HEK293T (cell line): ENCODE data around the gene ARHGAP26.
A peak's percentile ranks its signal among the peaks of the same experiment; 100 is the strongest.

Experiments used
- CTCF ChIA-PET: fragments of 350-600 bp; formaldehyde crosslinking; extraction: SDS; loops from one replicate; lab custom pipeline; 2021; ENCODE audit warnings: antibody characterized with exemption, inconsistent platforms; lab: Yijun Ruan, JAX
- POLR2A ChIA-PET: fragments of 350-600 bp; formaldehyde crosslinking; extraction: SDS; loops from one replicate; lab custom pipeline; 2020; ENCODE audit warnings: antibody characterized with exemption, inconsistent platforms; lab: Yijun Ruan, JAX
- DNase-seq: peaks from one replicate; pipeline ENCODE4 v3.0.0; 2012; ENCODE audit warnings: mixed read lengths; ENCODE audit errors: extremely low spot score
- ARNT ChIP-seq: fragments of 450-650 bp; IDR thresholded peaks from 2 replicates; pipeline ENCODE4 v1.6.1; 2017; ENCODE audit warnings: mild to moderate bottlenecking
- BHLHE40 ChIP-seq: fragments of 450-650 bp; IDR thresholded peaks from 2 replicates; pipeline ENCODE4 v1.6.1; 2016; ENCODE audit warnings: mild to moderate bottlenecking, moderate library complexity, borderline replicate concordance
- CTBP1 ChIP-seq: fragments of 450-650 bp; IDR thresholded peaks from 2 replicates; pipeline ENCODE4 v1.6.1; 2016; ENCODE audit warnings: borderline replicate concordance
- ELF4 ChIP-seq: fragments of 450-650 bp; IDR thresholded peaks from 2 replicates; pipeline ENCODE4 v1.6.1; 2017; ENCODE audit warnings: antibody characterized with exemption
- FOXA1 ChIP-seq: fragments of 450-650 bp; IDR thresholded peaks from 2 replicates; pipeline ENCODE4 v1.6.1; 2016; ENCODE audit warnings: mild to moderate bottlenecking
- FOXK2 ChIP-seq: fragments of 450-650 bp; IDR thresholded peaks from 2 replicates; pipeline ENCODE4 v1.6.1; 2016; ENCODE audit warnings: mild to moderate bottlenecking
- FOXM1 ChIP-seq: fragments of 450-650 bp; IDR thresholded peaks from 2 replicates; pipeline ENCODE4 v1.6.1; 2017; ENCODE audit warnings: mild to moderate bottlenecking, borderline replicate concordance
- HDGF ChIP-seq: fragments of 450-650 bp; IDR thresholded peaks from 2 replicates; pipeline ENCODE4 v1.6.1; 2017; ENCODE audit warnings: antibody characterized with exemption, borderline replicate concordance
- L3MBTL2 ChIP-seq: fragments of 450-650 bp; conservative IDR thresholded peaks from 2 replicates; pipeline ENCODE4 v1.6.1; 2016; ENCODE audit warnings: mild to moderate bottlenecking
- LEF1 ChIP-seq: fragments of 450-650 bp; IDR thresholded peaks from 2 replicates; pipeline ENCODE4 v1.6.1; 2017; ENCODE audit warnings: mild to moderate bottlenecking, borderline replicate concordance
- NFRKB ChIP-seq: fragments of 450-650 bp; IDR thresholded peaks from 2 replicates; pipeline ENCODE4 v1.6.1; 2016; ENCODE audit warnings: mild to moderate bottlenecking, moderate library complexity
- SP1 ChIP-seq: fragments of 450-650 bp; IDR thresholded peaks from 2 replicates; pipeline ENCODE4 v1.6.1; 2017
- SUZ12 ChIP-seq: fragments of 450-650 bp; IDR thresholded peaks from 2 replicates; pipeline ENCODE4 v1.6.1; 2016; ENCODE audit warnings: mild to moderate bottlenecking
- TARDBP ChIP-seq: fragments of 450-650 bp; IDR thresholded peaks from 2 replicates; pipeline ENCODE4 v1.6.1; 2016
- ZNF384 ChIP-seq: fragments of 450-650 bp; IDR thresholded peaks from 2 replicates; pipeline ENCODE4 v1.6.1; 2016
- TF ChIP-seq, protein P1 (sequence below): fragments of 450-650 bp; IDR thresholded peaks from 2 replicates; pipeline ENCODE4 v1.6.1; 2016

Gene ARHGAP26

DNA sequence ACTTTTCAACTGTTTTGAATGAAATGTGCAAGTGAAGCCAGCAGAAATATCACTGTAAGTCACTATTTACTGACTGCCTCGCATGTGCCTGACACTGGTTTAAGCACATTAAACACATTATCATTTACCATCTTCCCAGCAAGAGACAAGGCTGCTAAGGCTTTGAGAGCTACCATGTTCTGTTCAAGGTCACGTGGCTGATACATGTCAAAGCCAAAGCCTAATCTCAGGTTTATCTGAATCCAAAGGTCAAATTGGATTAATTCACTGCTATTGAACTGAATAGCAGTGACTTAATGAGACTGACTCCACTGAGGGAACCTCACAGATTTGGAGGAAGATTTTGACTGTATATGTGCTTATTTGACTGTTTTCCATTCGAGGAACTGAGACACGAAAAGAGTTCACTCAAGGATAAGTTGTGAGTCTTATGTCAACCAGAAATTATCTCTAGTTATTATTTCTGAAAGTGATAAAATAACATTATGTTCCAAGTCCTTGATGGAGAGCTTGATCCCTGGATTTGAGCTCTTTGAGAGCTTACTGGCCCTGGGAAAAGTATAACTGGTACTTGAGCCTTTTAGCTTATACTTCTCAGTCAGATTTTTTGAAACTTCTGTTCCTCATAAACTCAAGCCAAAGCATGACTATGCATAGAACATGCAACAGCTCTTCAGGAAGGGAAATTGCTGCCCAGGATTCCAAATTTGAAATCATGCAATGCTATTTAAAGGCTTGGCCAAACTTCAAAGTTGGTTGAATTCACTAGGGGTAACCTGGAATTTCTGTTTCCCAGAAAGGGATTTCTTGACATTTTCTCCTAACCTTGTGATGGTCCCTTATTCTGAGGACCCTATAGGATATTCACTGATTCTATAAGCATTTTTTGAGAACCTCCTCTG is 23.4 kb upstream of the ARHGAP26 start:
- POLR2A ChIA-PET, result no interaction called here
- CTCF ChIA-PET, result interaction anchor here (0.9 to 5.0 kb wide), 9 partner anchors 8 to 133 kb away, joined by 3 to 51 read pairs (median 10); no protein-coding TSS in a partner anchor
- no peak for TF ChIP-seq LEF1
- no peak for TF ChIP-seq TARDBP
- no peak for TF ChIP-seq SUZ12
- TF ChIP-seq, protein P1, sequence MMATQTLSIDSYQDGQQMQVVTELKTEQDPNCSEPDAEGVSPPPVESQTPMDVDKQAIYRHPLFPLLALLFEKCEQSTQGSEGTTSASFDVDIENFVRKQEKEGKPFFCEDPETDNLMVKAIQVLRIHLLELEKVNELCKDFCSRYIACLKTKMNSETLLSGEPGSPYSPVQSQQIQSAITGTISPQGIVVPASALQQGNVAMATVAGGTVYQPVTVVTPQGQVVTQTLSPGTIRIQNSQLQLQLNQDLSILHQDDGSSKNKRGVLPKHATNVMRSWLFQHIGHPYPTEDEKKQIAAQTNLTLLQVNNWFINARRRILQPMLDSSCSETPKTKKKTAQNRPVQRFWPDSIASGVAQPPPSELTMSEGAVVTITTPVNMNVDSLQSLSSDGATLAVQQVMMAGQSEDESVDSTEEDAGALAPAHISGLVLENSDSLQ, result no peak
- TF ChIP-seq ARNT, result no peak
- TF ChIP-seq BHLHE40, result no peak
- TF ChIP-seq CTBP1, result no peak
- no peak for TF ChIP-seq SP1
- TF ChIP-seq NFRKB, result no peak
- TF ChIP-seq ELF4, result no peak
- TF ChIP-seq FOXM1, result no peak
- TF ChIP-seq HDGF, result no peak
- no peak for TF ChIP-seq FOXK2
- TF ChIP-seq L3MBTL2, result no peak
- TF ChIP-seq ZNF384, result no peak
- TF ChIP-seq FOXA1, result no peak
- DNase-seq, result no peak

DNA sequence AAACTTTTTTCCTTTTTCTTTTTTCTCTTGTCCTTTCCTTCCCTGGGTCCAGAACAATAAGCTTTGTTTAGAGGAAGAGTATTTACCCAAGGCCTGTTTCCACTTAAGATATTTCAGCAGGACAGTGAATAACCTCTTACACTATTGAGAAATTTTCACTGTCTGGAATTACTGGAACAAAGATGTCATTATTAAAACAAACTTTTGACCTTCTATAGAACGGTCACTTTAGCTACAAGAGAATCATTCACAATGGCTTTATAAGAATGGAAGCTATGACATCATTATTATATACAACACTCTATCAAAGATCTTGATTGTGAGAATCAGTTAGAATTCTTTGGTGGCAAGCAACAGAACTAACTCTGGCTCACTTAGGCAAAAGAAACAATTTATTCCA is 22.0 kb upstream of the ARHGAP26 start:
- CTCF ChIA-PET, result interaction anchor here (0.7 to 5.0 kb wide), 22 partner anchors 8 to 251 kb away, joined by 3 to 51 read pairs (median 4); no protein-coding TSS in a partner anchor
- TF ChIP-seq SP1 (no peak), ELF4 (no peak), TARDBP (no peak), BHLHE40 (no peak), NFRKB (no peak)
- POLR2A ChIA-PET, result interaction anchor here (0.7 kb wide), 1 partner anchor 20 kb away, joined by 3 read pairs; no protein-coding TSS in a partner anchor
- DNase-seq, result no peak

DNA sequence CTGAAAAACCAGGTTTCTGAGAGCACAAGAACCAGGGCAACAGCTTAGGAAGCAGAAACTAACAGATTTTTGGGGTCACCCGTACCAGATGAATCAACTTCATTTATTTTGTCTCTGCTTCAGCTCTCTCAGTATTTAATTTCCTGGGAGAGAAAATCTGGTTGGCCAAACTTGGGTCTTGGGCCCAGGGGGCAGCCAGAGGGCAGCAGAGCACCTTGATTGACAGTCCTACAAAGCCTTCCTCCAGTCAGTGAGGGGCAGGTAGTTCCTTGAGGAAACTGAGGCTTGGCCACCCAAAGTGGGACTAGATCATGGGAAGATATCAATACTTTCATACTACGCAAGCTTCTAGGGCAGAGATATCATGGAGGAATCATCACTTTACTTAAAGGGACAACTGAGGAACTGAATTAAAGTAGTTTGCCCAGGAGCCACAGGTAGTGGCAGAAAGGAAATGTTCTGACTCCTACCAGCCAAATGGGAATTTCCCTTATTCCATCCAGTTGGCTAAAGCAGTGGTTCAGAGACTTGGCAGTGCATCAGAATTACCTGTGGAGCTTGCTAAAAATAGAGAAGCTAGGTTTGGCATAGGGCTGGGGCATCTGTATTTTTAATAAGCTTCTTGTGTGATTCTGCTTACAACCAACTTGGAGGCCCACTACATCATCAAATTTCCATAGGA is 21.5 kb upstream of the ARHGAP26 start:
- POLR2A ChIA-PET, result no interaction called here

DNA sequence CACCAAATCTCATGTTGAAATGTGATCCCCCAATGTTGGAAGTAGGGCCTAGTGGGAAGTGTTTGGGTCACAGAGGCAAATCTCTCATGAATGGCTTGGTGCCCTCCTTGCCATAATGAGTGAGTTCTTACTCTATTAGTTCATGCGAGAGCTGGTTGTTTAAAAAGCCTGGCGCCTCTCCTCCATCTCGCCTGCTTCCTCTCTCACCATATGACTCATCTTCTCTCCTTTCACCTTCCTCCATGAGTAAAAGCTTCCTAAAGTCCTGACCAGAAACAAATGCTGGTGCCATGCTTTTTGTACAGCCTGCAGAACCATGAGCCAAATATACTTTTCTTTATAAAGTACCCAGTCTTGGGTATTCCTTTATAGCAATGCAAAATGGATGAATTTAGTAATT is 20.9 kb upstream of the ARHGAP26 start:
- CTCF ChIA-PET, result interaction anchor here (0.6 to 5.0 kb wide), 10 partner anchors 10 to 235 kb away, joined by 3 to 51 read pairs (median 6); no protein-coding TSS in a partner anchor
- TF ChIP-seq ZNF384 (no peak), CTBP1 (no peak), L3MBTL2 (no peak), BHLHE40 (no peak), FOXK2 (no peak), ELF4 (no peak), ARNT (no peak), HDGF (no peak), FOXM1 (no peak), SP1 (no peak), NFRKB (no peak), LEF1 (no peak), TARDBP (no peak), FOXA1 (no peak), SUZ12 (no peak)
- TF ChIP-seq, protein P1, result no peak
- DNase-seq, result no peak
- POLR2A ChIA-PET, result no interaction called here

More for the DNA sequence above, 21.5 kb upstream of the ARHGAP26 start:
- CTCF ChIA-PET, result interaction anchor here (0.6 to 5.0 kb wide), 24 partner anchors 8 to 250 kb away, joined by 3 to 51 read pairs (median 4); no protein-coding TSS in a partner anchor
- TF ChIP-seq, protein P1, result peak; percentile 80
- no peak for TF ChIP-seq HDGF
- DNase-seq, result peak; percentile 41

DNA sequence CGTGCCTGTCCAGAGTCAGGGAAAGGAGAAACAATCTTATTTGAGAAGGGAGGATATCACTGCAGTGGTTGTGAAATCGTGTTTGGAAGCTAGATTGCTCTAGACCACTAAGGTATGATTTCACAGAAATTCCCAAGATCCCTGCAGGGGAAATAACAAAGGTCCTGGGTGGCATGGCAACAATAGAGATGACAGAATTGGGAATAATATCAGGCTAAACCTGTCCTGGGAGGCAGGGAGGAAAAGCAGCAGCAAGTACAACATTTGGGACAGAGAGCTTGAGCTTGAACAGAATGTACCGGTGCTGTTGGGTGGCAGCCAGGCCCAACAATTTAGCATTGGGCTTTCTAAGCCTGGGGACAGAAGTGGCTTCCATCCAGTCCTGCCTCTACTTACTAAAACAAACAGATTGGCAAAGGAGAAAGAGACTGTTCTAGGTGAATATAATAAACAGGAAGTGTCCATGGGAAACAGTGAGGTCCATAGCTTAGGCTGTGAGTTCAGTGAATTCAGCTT is 17.0 kb upstream of the ARHGAP26 start:
- ChIA-PET POLR2A (interaction anchor here (1.6 kb wide), 1 partner anchor 18 kb away, joined by 6 read pairs; the partner anchor contains the start of gene ARHGAP26), CTCF (interaction anchor here (1.2 to 2.0 kb wide), 6 partner anchors 17 to 162 kb away, joined by 3 to 8 read pairs (median 5); partner anchors contain the start of gene ARHGAP26)
- TF ChIP-seq HDGF (no peak), SP1 (no peak), L3MBTL2 (no peak), BHLHE40 (no peak), ELF4 (no peak), ZNF384 (no peak), SUZ12 (no peak), FOXK2 (no peak), NFRKB (no peak), FOXA1 (no peak), ARNT (no peak), LEF1 (no peak), FOXM1 (no peak), TARDBP (no peak), CTBP1 (no peak)
- TF ChIP-seq, protein P1, result no peak
- DNase-seq, result no peak
